HCT116 (cell line): ENCODE data around the gene ELL2. TPM values are rescaled to one million over a fixed set of nuclear protein-coding genes. Genes with fewer than 3 reads are reported as not detected.

Experiments used
- ATAC-seq: fragments of 200-7000 bp; cut with Tn5 transposase; 2 replicates; pipeline ENCODE4 v1.9.1; 2020; ENCODE audit warnings: mild to moderate bottlenecking, moderate library complexity
- BruUV-seq: library from RNA; stranded (reverse); fragments of 400-500 nt; replicated peaks from 2 replicates; lab custom pipeline; 2021; lab: Mats Ljungman, UMichigan
- CTCF ChIA-PET: fragments of 300-600 bp; sonication (Branson Sonifier 250); formaldehyde crosslinking; loops from one replicate; lab custom pipeline; 2021; ENCODE audit warnings: antibody characterized with exemption; lab: Charles Lee
- POLR2A ChIA-PET: fragments of 300-600, 350-600 bp; sonication (Branson Sonifier 250); formaldehyde crosslinking; loops from one replicate; lab custom pipeline; 2021; ENCODE audit warnings: antibody characterized with exemption; lab: Charles Lee
- RAD21 ChIA-PET, 2 experiments: fragments of 300-600 bp; sonication (Branson Sonifier 250); formaldehyde crosslinking; loops; one replicate each; lab custom pipeline; 2023; ENCODE audit warnings: low total read pairs in 2 of 2; ENCODE audit not compliant: uncharacterized antibody in 2 of 2, unreplicated experiment in 2 of 2, low non-redundant PET in 1 of 2; lab: Charles Lee
- DNase-seq: peaks from one replicate; pipeline ENCODE4 v3.0.0-alpha.2; 2010; ENCODE audit warnings: low read depth, low spot score
- H2AFZ ChIP-seq: fragments of 200-600 bp; shearing (Covaris generic), sonication (generic); 2 replicates; pipeline ENCODE4 v1.6.1; 2017; ENCODE audit warnings: low read depth, mixed run types, mixed read lengths, antibody characterized with exemption, low read length; ENCODE audit not compliant: poor library complexity, severe bottlenecking
- H3K27ac ChIP-seq: 2 replicates; pipeline ENCODE4 v1.5.1; 2012; ENCODE audit warnings: low read depth, low read length
- H3K27me3 ChIP-seq: fragments of 200-600 bp; sonication (generic); 2 replicates; pipeline ENCODE4 v1.6.1; 2016; ENCODE audit warnings: mixed run types, low read length, mixed read lengths; ENCODE audit not compliant: insufficient read depth
- H3K36me3 ChIP-seq, 2 experiments: fragments of 200-500 bp in 1 of 2; fragments of 200-600 bp in 1 of 2; sonication (Bioruptor generic) in 1 of 2; sonication (generic) in 1 of 2; 2 replicates each; pipeline versions ENCODE4 v1.5.1 to v1.6.1; 2014 to 2016; ENCODE audit warnings: low read length in 2 of 2, inconsistent platforms in 1 of 2, mixed read lengths in 1 of 2, mixed run types in 1 of 2; ENCODE audit not compliant: insufficient read depth in 2 of 2, control insufficient read depth in 1 of 2
- H3K4me1 ChIP-seq, 2 experiments: fragments of 200-600 bp in 1 of 2; sonication (generic) in 1 of 2; 2 replicates each; pipeline versions ENCODE4 v1.5.1 to v1.6.1; 2012 to 2017; ENCODE audit warnings: low read length in 2 of 2, inconsistent platforms in 1 of 2, mild to moderate bottlenecking in 1 of 2, mixed read lengths in 1 of 2, mixed run types in 1 of 2, moderate library complexity in 1 of 2; ENCODE audit not compliant: insufficient read depth in 2 of 2, control insufficient read depth in 1 of 2
- H3K4me2 ChIP-seq: fragments of 200-600 bp; sonication (generic); 2 replicates; pipeline ENCODE4 v1.6.1; 2017; ENCODE audit warnings: mixed run types, low read length, mixed read lengths
- H3K4me3 ChIP-seq, 2 experiments: fragments of 200-600 bp in 1 of 2; sonication (generic) in 1 of 2; replicated peaks in 1 of 2; 2 replicates each; pipeline ENCODE4 v1.5.1; 2011 to 2016; ENCODE audit warnings: low read length in 2 of 2, control low read depth in 1 of 2, low read depth in 1 of 2, mild to moderate bottlenecking in 1 of 2, mixed read lengths in 1 of 2, mixed run types in 1 of 2
- H3K79me2 ChIP-seq: fragments of 200-600 bp; sonication (generic); 2 replicates; pipeline ENCODE4 v1.6.1; 2017; ENCODE audit warnings: mild to moderate bottlenecking, mixed run types, low read length, moderate library complexity, mixed read lengths; ENCODE audit not compliant: insufficient read depth
- H3K9ac ChIP-seq: fragments of 200-600 bp; sonication (generic); 2 replicates; pipeline ENCODE4 v1.6.1; 2016; ENCODE audit warnings: low read length, mixed read lengths
- H3K9me2 ChIP-seq: fragments of 200-600 bp; sonication (generic), shearing (Covaris generic); 2 replicates; pipeline ENCODE4 v1.6.1; 2017; ENCODE audit warnings: mixed run types, mild to moderate bottlenecking, moderate library complexity; ENCODE audit not compliant: insufficient read depth
- H3K9me3 ChIP-seq, 2 experiments: fragments of 200-500 bp in 1 of 2; fragments of 200-600 bp in 1 of 2; sonication (Bioruptor generic) in 1 of 2; sonication (generic) in 1 of 2; 2 replicates each; pipeline ENCODE4 v1.6.1; 2014 to 2017; ENCODE audit warnings: low read length in 2 of 2, mixed read lengths in 2 of 2, inconsistent platforms in 1 of 2, low read depth in 1 of 2, mild to moderate bottlenecking in 1 of 2, mixed run types in 1 of 2, moderate library complexity in 1 of 2; ENCODE audit not compliant: control insufficient read depth in 1 of 2, insufficient read depth in 1 of 2
- H4K20me1 ChIP-seq: fragments of 200-600 bp; sonication (generic), shearing (Covaris generic); 2 replicates; pipeline ENCODE4 v1.6.1; 2017; ENCODE audit warnings: mixed run types, mild to moderate bottlenecking, moderate library complexity; ENCODE audit not compliant: insufficient read depth
- CBX3 ChIP-seq: IDR thresholded peaks from 2 replicates; pipeline ENCODE4 v1.6.1; 2012; ENCODE audit warnings: low read depth
- EGR1 ChIP-seq: IDR thresholded peaks from 2 replicates; pipeline ENCODE4 v1.6.1; 2012; ENCODE audit warnings: low read depth
- ELF1 ChIP-seq: IDR thresholded peaks from 2 replicates; pipeline ENCODE4 v1.6.1; 2012; ENCODE audit warnings: low read depth, borderline replicate concordance
- EZH2 ChIP-seq: fragments of 200-600 bp; sonication (generic); IDR thresholded peaks from 2 replicates; pipeline ENCODE4 v1.6.1; 2017; ENCODE audit warnings: antibody characterized with exemption, mixed run types
- EZH2phosphoT487 ChIP-seq: fragments of 200-600 bp; IDR thresholded peaks from 2 replicates; pipeline ENCODE4 v1.6.1; 2018; ENCODE audit warnings: antibody characterized with exemption, borderline replicate concordance
- FOSL1 ChIP-seq: IDR thresholded peaks from 2 replicates; pipeline ENCODE4 v1.6.1; 2012; ENCODE audit warnings: low read depth
- JUND ChIP-seq: IDR thresholded peaks from 2 replicates; pipeline ENCODE4 v1.6.1; 2012
- POLR2A ChIP-seq: IDR thresholded peaks from 2 replicates; pipeline ENCODE4 v1.7.0; 2011; ENCODE audit warnings: borderline replicate concordance; ENCODE audit not compliant: insufficient read depth, insufficient read length; ENCODE audit errors: extremely low read depth
- POLR2AphosphoS5 ChIP-seq: IDR thresholded peaks from 2 replicates; pipeline ENCODE4 v1.6.1; 2011; ENCODE audit warnings: mild to moderate bottlenecking, low read depth, low read length, moderate library complexity
- RAD21 ChIP-seq: IDR thresholded peaks from 2 replicates; pipeline ENCODE4 v1.6.1; 2012; ENCODE audit warnings: low read depth, mild to moderate bottlenecking
- REST ChIP-seq: IDR thresholded peaks from 2 replicates; pipeline ENCODE4 v1.6.1; 2012; ENCODE audit warnings: low read depth
- SRF ChIP-seq: IDR thresholded peaks from 2 replicates; pipeline ENCODE4 v1.6.1; 2012; ENCODE audit warnings: low read depth
- TCF7L2 ChIP-seq: IDR thresholded peaks from 2 replicates; pipeline ENCODE4 v1.7.0; 2011; ENCODE audit warnings: borderline replicate concordance, inconsistent platforms; ENCODE audit not compliant: insufficient read depth, insufficient read length; ENCODE audit errors: extremely low read depth
- YY1 ChIP-seq: IDR thresholded peaks from 2 replicates; pipeline ENCODE4 v1.6.1; 2011; ENCODE audit warnings: low read length, low read depth, moderate library complexity, mild to moderate bottlenecking; ENCODE audit not compliant: insufficient replicate concordance; ENCODE audit errors: extremely low read depth
- ZBTB33 ChIP-seq: IDR thresholded peaks from 2 replicates; pipeline ENCODE4 v1.6.1; 2011; ENCODE audit warnings: mild to moderate bottlenecking, low read length, moderate library complexity; ENCODE audit not compliant: insufficient replicate concordance; ENCODE audit errors: extremely low read depth
- intact Hi-C: fragments of 100-400 bp; cut with micrococcal nuclease; formaldehyde crosslinking; loops from 2 replicates; pipeline ENCODE4 v1.10.0; 2022
- total RNA-seq: library from RNA; stranded (reverse); gene quantifications from one replicate; pipeline ENCODE4 v1.2.1, GENCODE V29; 2021; ENCODE audit not compliant: unreplicated experiment
- TF ChIP-seq, protein P1 (sequence below): IDR thresholded peaks from 2 replicates; pipeline ENCODE4 v1.6.1; 2012

The ELL2 gene
- total RNA-seq, 1 experiment from 2014 or later, result 29.8 TPM

- Histone ChIP-seq H3K79me2 (no peaks in the 10 kb centered on the region), H3K36me3 (no peaks in the 10 kb centered on the region), H3K27me3 (no peaks in the 10 kb centered on the region), H3K9me3 (no peaks in the 10 kb centered on the region), H3K9ac (no peak overlapping the region), H3K4me2 (no peak overlapping the region), H3K4me1 (no peaks in the 10 kb centered on the region), H3K27ac (no peak overlapping the region), H3K9me2 (no peaks in the 10 kb centered on the region), H4K20me1 (no peaks in the 10 kb centered on the region), H2AFZ (no peak overlapping the region), H3K4me3 (no peak overlapping the region)
- CTCF ChIA-PET, result no interaction called here
- no peak for TF ChIP-seq YY1
- ATAC-seq (no peak), DNase-seq (no peak)
- POLR2A ChIA-PET, result no interaction called here
- intact Hi-C loops, result no loop called here
- BruUV-seq, result no TSS peak
- RAD21 ChIA-PET, result no interaction called here
Measured at GRCh38 chr5:95886340-95887044, 75.2 kb downstream of the ELL2 start.

DNA sequence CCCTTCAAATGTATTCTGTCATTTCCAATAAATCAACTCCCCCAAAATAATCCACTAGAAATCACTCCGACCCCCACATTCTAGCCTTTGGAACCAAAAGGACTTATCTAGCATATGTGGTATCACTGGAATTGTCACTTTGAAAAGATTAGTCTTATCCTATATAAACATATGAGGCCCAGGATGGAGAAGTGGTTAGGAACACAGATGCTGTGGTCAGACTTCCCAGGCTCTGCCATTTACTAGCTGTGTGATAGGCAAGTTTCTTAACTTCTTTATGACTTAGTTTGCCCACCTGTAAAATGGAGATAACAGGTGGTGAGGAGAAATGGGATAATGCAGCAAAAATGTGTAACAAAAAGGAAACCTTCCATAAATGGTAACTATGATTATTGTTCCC, 77.1 kb downstream of the ELL2 start:
- no peaks in the 10 kb centered on the region for H3K79me2 ChIP-seq
- no peaks in the 10 kb centered on the region for H3K27me3 ChIP-seq
- H3K4me3 ChIP-seq, result no peak overlapping the region
- no TSS peak for BruUV-seq
- no peak for ATAC-seq
- no peak overlapping the region for H2AFZ ChIP-seq
- no peaks in the 10 kb centered on the region for H3K36me3 ChIP-seq
- intact Hi-C loops, result no loop called here
- RAD21 ChIA-PET, result no interaction called here
- no peaks in the 10 kb centered on the region for H3K9me3 ChIP-seq
- no peaks in the 10 kb centered on the region for H3K9me2 ChIP-seq
- no peak overlapping the region for H3K9ac ChIP-seq
- H3K4me2 ChIP-seq, result no peak overlapping the region
- CTCF ChIA-PET, result no interaction called here
- H3K27ac ChIP-seq, result no peak overlapping the region
- DNase-seq, result no peak
- POLR2A ChIA-PET, result no interaction called here
- H3K4me1 ChIP-seq, result no peaks in the 10 kb centered on the region
- no peaks in the 10 kb centered on the region for H4K20me1 ChIP-seq
- no peak for TF ChIP-seq ELF1
- no peak for TF ChIP-seq POLR2A
- no peak for TF ChIP-seq JUND
- no peak for TF ChIP-seq EZH2phosphoT487
- TF ChIP-seq REST, result no peak
- TF ChIP-seq EGR1, result no peak
- no peak for TF ChIP-seq RAD21
- no peak for TF ChIP-seq POLR2AphosphoS5
- no peak for TF ChIP-seq SRF
- TF ChIP-seq, protein P1, sequence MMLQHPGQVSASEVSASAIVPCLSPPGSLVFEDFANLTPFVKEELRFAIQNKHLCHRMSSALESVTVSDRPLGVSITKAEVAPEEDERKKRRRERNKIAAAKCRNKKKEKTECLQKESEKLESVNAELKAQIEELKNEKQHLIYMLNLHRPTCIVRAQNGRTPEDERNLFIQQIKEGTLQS, result no peak
- TF ChIP-seq EZH2, result no peak
- TF ChIP-seq TCF7L2, result no peak
- no peak for TF ChIP-seq CBX3
- no peak for TF ChIP-seq ZBTB33
- TF ChIP-seq FOSL1, result no peak
